Activated CD8-positive, alpha-beta T cell treated with anti-CD3 and anti-CD28 coated beads, Interleukin-2, amount 10 ng/mL, durations not matched to agents 7 days and 5 days (primary cell): ENCODE results near the gene NUP62. TPM values are rescaled to one million over a fixed set of nuclear protein-coding genes. Genes with fewer than 3 reads are reported as not detected.

Experiments
- ATAC-seq: fragments of 150-1000 bp; cut with Tn5 transposase; one replicate; pipeline ENCODE4 v1.10.0; 2021; ENCODE audit warnings: moderate library complexity
- CTCF ChIA-PET: fragments of 350-600 bp; sonication (Branson Sonifier 250); formaldehyde crosslinking; loops from one replicate; lab custom pipeline; 2021; ENCODE audit warnings: antibody characterized with exemption; lab: Charles Lee
- POLR2A ChIA-PET: fragments of 350-600 bp; sonication (Branson Sonifier 250); formaldehyde crosslinking; loops from one replicate; lab custom pipeline; 2021; ENCODE audit warnings: antibody characterized with exemption; lab: Charles Lee
- DNase-seq: peaks from one replicate; pipeline ENCODE4 v3.0.0-alpha.2; 2020
- H3K27ac Mint-ChIP-seq: one replicate; pipeline ENCODE4 v1.8.0; 2021; ENCODE audit warnings: mild to moderate bottlenecking, mixed read lengths
- H3K27me3 Mint-ChIP-seq: one replicate; pipeline ENCODE4 v1.8.0; 2021; ENCODE audit warnings: low read depth, mixed read lengths
- H3K36me3 Mint-ChIP-seq: one replicate; pipeline ENCODE4 v1.8.0; 2021; ENCODE audit warnings: low read depth, mixed read lengths
- H3K4me1 Mint-ChIP-seq: one replicate; pipeline ENCODE4 v1.8.0; 2021; ENCODE audit warnings: low read depth, mixed read lengths
- H3K4me3 Mint-ChIP-seq: one replicate; pipeline ENCODE4 v1.8.0; 2021; ENCODE audit warnings: mild to moderate bottlenecking, mixed read lengths
- H3K9me3 Mint-ChIP-seq: one replicate; pipeline ENCODE4 v1.8.0; 2022; ENCODE audit warnings: mixed read lengths; ENCODE audit not compliant: insufficient read depth
- total RNA-seq, 2 experiments: library from RNA; stranded (reverse); gene quantifications; one replicate each; pipeline ENCODE4 v1.2.3, GENCODE V29; 2021

NUP62 gene
- total RNA-seq, 2 experiments from 2014 or later, result 116 to 122 TPM

- Mint-ChIP-seq H3K4me1 (peaks cover 51% of the 10 kb centered on the region), H3K9me3 (no peaks in the 10 kb centered on the region), H3K4me3 (no peak overlapping the region)
These were observed 35.2 kb downstream of the NUP62 start for GRCh38 chr19:49894011-49894664.

GRCh38 chr19:49892716-49893115, 36.6 kb downstream of the NUP62 start:
- DNase-seq (no peak), ATAC-seq (no peak)
- Mint-ChIP-seq H3K36me3 (peaks cover 2% of the 10 kb centered on the region), H3K9me3 (no peaks in the 10 kb centered on the region), H3K4me3 (no peak overlapping the region), H3K27me3 (no peaks in the 10 kb centered on the region), H3K4me1 (peaks cover 48% of the 10 kb centered on the region), H3K27ac (peak overlapping the region; percentile 46)
- ChIA-PET CTCF (no interaction called here), POLR2A (no interaction called here)

More at GRCh38 chr19:49894011-49894664, 35.2 kb downstream of the NUP62 start:
- POLR2A ChIA-PET, result interaction anchor here (2.9 kb wide), 1 partner anchor 17 kb away, joined by 7 read pairs; the partner anchor contains the start of genes AKT1S1 and TBC1D17
- Mint-ChIP-seq H3K27ac (no peak overlapping the region), H3K27me3 (no peaks in the 10 kb centered on the region), H3K36me3 (peaks cover 2% of the 10 kb centered on the region)
- no peak for DNase-seq
- CTCF ChIA-PET, result interaction anchor here (1.3 kb wide), 1 partner anchor 25 kb away, joined by 3 read pairs; no protein-coding TSS in a partner anchor
- no peak for ATAC-seq

GRCh38 chr19:49891393-49891792, 37.9 kb downstream of the NUP62 start:
- Mint-ChIP-seq H3K4me1 (peaks cover 34% of the 10 kb centered on the region), H3K4me3 (no peak overlapping the region)
- POLR2A ChIA-PET, result no interaction called here

GRCh38 chr19:49890349-49891311, 38.7 kb downstream of the NUP62 start:
- peaks cover 27% of the 10 kb centered on the region for H3K4me1 Mint-ChIP-seq
- peak; percentile 83 for ATAC-seq
- H3K9me3 Mint-ChIP-seq, result no peaks in the 10 kb centered on the region
- H3K4me3 Mint-ChIP-seq, result peak overlapping the region; percentile 68
- peak overlapping the region; percentile 74 for H3K27ac Mint-ChIP-seq
- CTCF ChIA-PET, result interaction anchor here (0.9 to 1.8 kb wide), 6 partner anchors 10 to 40 kb away, joined by 3 to 4 read pairs (median 4); partner anchors contain the start of gene ATF5
- H3K27me3 Mint-ChIP-seq, result no peaks in the 10 kb centered on the region
- peak; percentile 66 for DNase-seq
- H3K36me3 Mint-ChIP-seq, result peaks cover 4% of the 10 kb centered on the region
- POLR2A ChIA-PET, result interaction anchor here (1.0 kb wide), 1 partner anchor 39 kb away, joined by 3 read pairs; the partner anchor contains the start of gene NUP62

More at GRCh38 chr19:49891393-49891792, 37.9 kb downstream of the NUP62 start:
- DNase-seq (no peak), ATAC-seq (no peak)
- Mint-ChIP-seq H3K27me3 (no peaks in the 10 kb centered on the region), H3K27ac (no peak overlapping the region), H3K36me3 (peaks cover 2% of the 10 kb centered on the region), H3K9me3 (no peaks in the 10 kb centered on the region)
- CTCF ChIA-PET, result interaction anchor here (1.6 to 1.8 kb wide), 2 partner anchors 11 to 15 kb away, joined by 4 read pairs; no protein-coding TSS in a partner anchor

- Mint-ChIP-seq H3K27me3 (no peaks in the 10 kb centered on the region), H3K4me1 (peaks cover 20% of the 10 kb centered on the region), H3K36me3 (peaks cover 6% of the 10 kb centered on the region), H3K4me3 (peak overlapping the region; percentile 68), H3K27ac (peak overlapping the region; percentile 74), H3K9me3 (no peaks in the 10 kb centered on the region)
- ChIA-PET CTCF (interaction anchor here (0.9 to 1.8 kb wide), 6 partner anchors 9 to 39 kb away, joined by 3 to 4 read pairs (median 4); partner anchors contain the start of gene ATF5), POLR2A (interaction anchor here (1.0 kb wide), 1 partner anchor 40 kb away, joined by 3 read pairs; the partner anchor contains the start of gene NUP62)
- peak; percentile 76 for ATAC-seq
- DNase-seq, result peak; percentile 80
These were observed 39.5 kb downstream of the NUP62 start for GRCh38 chr19:49889687-49890348.

GRCh38 chr19:49889038-49889686, 40.1 kb downstream of the NUP62 start:
- no peak overlapping the region for H3K27ac Mint-ChIP-seq
- POLR2A ChIA-PET, result no interaction called here
- CTCF ChIA-PET, result no interaction called here
- peaks cover 12% of the 10 kb centered on the region for H3K36me3 Mint-ChIP-seq
- ATAC-seq, result no peak
- no peaks in the 10 kb centered on the region for H3K9me3 Mint-ChIP-seq
- peak overlapping the region; percentile 28 for H3K4me3 Mint-ChIP-seq
- no peaks in the 10 kb centered on the region for H3K27me3 Mint-ChIP-seq
- H3K4me1 Mint-ChIP-seq, result peaks cover 14% of the 10 kb centered on the region
- no peak for DNase-seq

- DNase-seq (no peak), ATAC-seq (no peak)
- Mint-ChIP-seq H3K36me3 (peaks cover 16% of the 10 kb centered on the region), H3K4me1 (peaks cover 14% of the 10 kb centered on the region), H3K27ac (no peak overlapping the region), H3K9me3 (no peaks in the 10 kb centered on the region), H3K27me3 (no peaks in the 10 kb centered on the region), H3K4me3 (no peak overlapping the region)
- CTCF ChIA-PET, result no interaction called here
- POLR2A ChIA-PET, result no interaction called here
These were observed 40.8 kb downstream of the NUP62 start for GRCh38 chr19:49888510-49888824.

GRCh38 chr19:49887665-49888509, 41.4 kb downstream of the NUP62 start:
- CTCF ChIA-PET, result no interaction called here
- H3K9me3 Mint-ChIP-seq, result no peaks in the 10 kb centered on the region
- no peak overlapping the region for H3K4me3 Mint-ChIP-seq

GRCh38 chr19:49887037-49887664, 42.2 kb downstream of the NUP62 start:
- Mint-ChIP-seq H3K9me3 (no peaks in the 10 kb centered on the region), H3K27ac (no peak overlapping the region), H3K27me3 (no peaks in the 10 kb centered on the region), H3K4me1 (peaks cover 14% of the 10 kb centered on the region), H3K36me3 (peaks cover 28% of the 10 kb centered on the region), H3K4me3 (no peak overlapping the region)
- ATAC-seq, result no peak
- no peak for DNase-seq
- POLR2A ChIA-PET, result no interaction called here
- CTCF ChIA-PET, result no interaction called here

More at GRCh38 chr19:49887665-49888509, 41.4 kb downstream of the NUP62 start:
- H3K36me3 Mint-ChIP-seq, result peaks cover 21% of the 10 kb centered on the region
- POLR2A ChIA-PET, result no interaction called here
- no peaks in the 10 kb centered on the region for H3K27me3 Mint-ChIP-seq
- no peak overlapping the region for H3K27ac Mint-ChIP-seq
- H3K4me1 Mint-ChIP-seq, result peaks cover 14% of the 10 kb centered on the region
- DNase-seq (no peak), ATAC-seq (no peak)

GRCh38 chr19:49884760-49885159, 44.5 kb downstream of the NUP62 start:
- POLR2A ChIA-PET, result no interaction called here
- CTCF ChIA-PET, result no interaction called here
- Mint-ChIP-seq H3K36me3 (peaks cover 43% of the 10 kb centered on the region), H3K4me1 (peaks cover 4% of the 10 kb centered on the region), H3K4me3 (no peak overlapping the region), H3K27me3 (no peaks in the 10 kb centered on the region), H3K27ac (no peak overlapping the region), H3K9me3 (no peaks in the 10 kb centered on the region)
- ATAC-seq, result no peak
- no peak for DNase-seq
